Activated naive CD4-positive, alpha-beta T cell treated with anti-CD3 and anti-CD28 coated beads, Interleukin-2, amount 50 U/mL, for 24 hours (primary cell): ENCODE data around the gene PAX3.
"Not testable (repeated sequence)": the region's sequence is repeated elsewhere in the genome, so short reads cannot be mapped to it uniquely, and the experiment has no call there.

ENCODE experiments used
- H3K27ac Mint-ChIP-seq: one replicate; pipeline ENCODE4 v1.8.0; 2021; ENCODE audit warnings: mild to moderate bottlenecking, mixed read lengths
- H3K27me3 Mint-ChIP-seq: one replicate; pipeline ENCODE4 v1.8.0; 2021; ENCODE audit warnings: mixed read lengths
- H3K36me3 Mint-ChIP-seq: one replicate; pipeline ENCODE4 v1.8.0; 2021; ENCODE audit warnings: mixed read lengths
- H3K4me1 Mint-ChIP-seq: one replicate; pipeline ENCODE4 v1.8.0; 2021; ENCODE audit warnings: mixed read lengths
- H3K4me3 Mint-ChIP-seq: one replicate; pipeline ENCODE4 v1.8.0; 2021; ENCODE audit warnings: mild to moderate bottlenecking, mixed read lengths
- H3K9me3 Mint-ChIP-seq: one replicate; pipeline ENCODE4 v1.8.0; 2021; ENCODE audit warnings: mixed read lengths

The PAX3 gene

GRCh38 chr2:222193328-222193983 lies 105.3 kb downstream of the PAX3 start:
- no peaks in the 10 kb centered on the region for H3K4me1 Mint-ChIP-seq
- H3K4me3 Mint-ChIP-seq: no peak overlapping the region
- no peak overlapping the region for H3K27ac Mint-ChIP-seq
- no peaks in the 10 kb centered on the region for H3K27me3 Mint-ChIP-seq
- no peaks in the 10 kb centered on the region for H3K36me3 Mint-ChIP-seq
- peaks cover 16% of the 10 kb centered on the region for H3K9me3 Mint-ChIP-seq

DNA sequence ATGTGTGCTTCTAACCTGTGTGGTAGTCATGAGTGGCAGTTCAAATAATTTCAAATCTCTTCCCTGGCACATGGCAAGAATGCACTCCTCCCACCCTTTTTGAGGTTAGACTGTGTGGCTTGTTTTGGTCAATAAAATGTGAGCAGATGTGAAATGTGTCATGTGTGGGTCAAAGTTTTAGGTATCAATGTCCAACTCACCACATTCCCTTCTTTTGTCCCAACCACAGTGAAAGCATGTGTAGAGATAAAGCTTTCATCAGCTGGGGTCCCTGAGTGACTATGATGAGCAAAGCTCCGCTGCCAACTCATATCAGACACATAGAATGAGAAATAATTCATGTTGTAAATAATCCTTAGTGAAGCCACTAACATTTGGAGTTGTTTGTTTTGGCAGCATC lies 118.2 kb downstream of the PAX3 start:
- Mint-ChIP-seq H3K4me1 (no peaks in the 10 kb centered on the region), H3K4me3 (no peak overlapping the region), H3K36me3 (no peaks in the 10 kb centered on the region), H3K27me3 (no peaks in the 10 kb centered on the region), H3K9me3 (no peaks in the 10 kb centered on the region), H3K27ac (no peak overlapping the region)

- H3K27me3 Mint-ChIP-seq: no peaks in the 10 kb centered on the region
- H3K27ac Mint-ChIP-seq: no peak overlapping the region
- no peaks in the 10 kb centered on the region for H3K9me3 Mint-ChIP-seq
- H3K4me3 Mint-ChIP-seq: no peak overlapping the region
- no peaks in the 10 kb centered on the region for H3K36me3 Mint-ChIP-seq
- no peaks in the 10 kb centered on the region for H3K4me1 Mint-ChIP-seq
Observed at GRCh38 chr2:222179592-222179991, 119.2 kb downstream of the PAX3 start.

- no peaks in the 10 kb centered on the region for H3K4me1 Mint-ChIP-seq
- H3K36me3 Mint-ChIP-seq: no peaks in the 10 kb centered on the region
- no peaks in the 10 kb centered on the region for H3K27me3 Mint-ChIP-seq
- no peak overlapping the region for H3K4me3 Mint-ChIP-seq
- H3K9me3 Mint-ChIP-seq: no peaks in the 10 kb centered on the region
- no peak overlapping the region for H3K27ac Mint-ChIP-seq
Observed at GRCh38 chr2:222178450-222178849, 120.3 kb downstream of the PAX3 start.

DNA sequence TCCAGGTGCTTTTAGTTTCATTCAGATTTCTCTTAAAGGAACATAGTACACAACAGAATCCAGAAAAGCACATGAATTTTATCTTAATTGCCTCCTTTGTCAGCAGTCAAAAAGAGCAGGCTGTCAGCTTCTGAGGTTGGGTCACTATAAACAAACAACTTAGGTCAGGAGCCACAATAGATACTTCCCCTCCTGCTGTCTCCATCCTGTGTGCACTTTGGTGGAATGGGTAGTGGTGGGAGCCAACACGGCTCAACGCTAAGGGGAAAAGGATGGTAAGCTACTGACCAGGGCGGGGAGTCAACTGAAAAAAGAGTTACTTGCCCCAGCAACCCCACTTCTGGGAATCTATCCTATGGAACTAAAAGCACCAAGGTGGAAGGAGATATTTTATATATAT lies 121.9 kb downstream of the PAX3 start:
- H3K36me3 Mint-ChIP-seq: no peaks in the 10 kb centered on the region
- peaks cover 2% of the 10 kb centered on the region for H3K27me3 Mint-ChIP-seq
- H3K27ac Mint-ChIP-seq: no peak overlapping the region
- H3K4me1 Mint-ChIP-seq: no peaks in the 10 kb centered on the region
- H3K9me3 Mint-ChIP-seq: peaks cover under 1% of the 10 kb centered on the region
- H3K4me3 Mint-ChIP-seq: no peak overlapping the region

DNA sequence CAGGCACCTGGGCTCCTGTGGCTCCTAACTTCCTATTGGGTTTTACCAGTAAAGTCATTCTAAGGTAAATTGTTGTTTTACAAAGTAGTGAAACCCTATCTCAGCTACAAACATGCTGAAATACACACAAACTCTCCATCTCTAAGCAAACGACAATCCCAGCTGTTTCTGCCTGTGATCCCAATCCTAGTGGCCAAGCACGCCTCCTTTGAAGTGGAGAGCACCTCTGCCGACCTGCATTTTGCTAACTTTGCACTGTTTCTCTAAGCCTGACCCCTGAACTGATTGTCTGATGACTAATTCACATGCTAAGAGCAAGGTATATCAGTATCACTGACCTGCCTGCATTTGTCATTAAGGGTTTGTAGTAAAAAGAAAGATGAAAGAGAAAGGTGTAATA lies 124.3 kb downstream of the PAX3 start:
- Mint-ChIP-seq H3K9me3 (peaks cover 12% of the 10 kb centered on the region), H3K36me3 (no peaks in the 10 kb centered on the region), H3K4me3 (no peak overlapping the region), H3K4me1 (no peaks in the 10 kb centered on the region), H3K27ac (no peak overlapping the region), H3K27me3 (peaks cover 3% of the 10 kb centered on the region)

GRCh38 chr2:222169346-222169745 lies 129.5 kb downstream of the PAX3 start:
- no peak overlapping the region for H3K27ac Mint-ChIP-seq
- no peaks in the 10 kb centered on the region for H3K36me3 Mint-ChIP-seq
- no peaks in the 10 kb centered on the region for H3K4me1 Mint-ChIP-seq
- peaks cover 19% of the 10 kb centered on the region for H3K9me3 Mint-ChIP-seq
- H3K27me3 Mint-ChIP-seq: peaks cover 3% of the 10 kb centered on the region
- no peak overlapping the region for H3K4me3 Mint-ChIP-seq

DNA sequence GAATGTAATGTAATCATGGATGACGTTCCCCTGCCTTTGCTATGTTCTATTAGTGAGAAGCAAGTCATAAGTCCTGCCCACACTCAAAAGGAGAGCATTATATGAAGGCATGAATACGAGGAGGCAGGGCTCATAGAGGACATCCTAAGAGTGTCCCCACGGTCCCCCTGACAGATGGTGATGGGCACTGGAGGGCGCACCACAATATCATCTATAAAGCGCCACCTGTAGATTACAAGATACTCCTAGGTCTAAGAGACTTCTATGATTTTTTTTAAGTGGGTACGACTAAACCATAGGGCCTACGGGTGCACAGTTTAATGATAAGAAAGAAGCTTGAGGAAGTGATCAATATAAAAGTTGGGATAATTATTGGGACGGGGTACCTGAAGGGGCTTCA lies 131.0 kb downstream of the PAX3 start:
- H3K4me1 Mint-ChIP-seq: no peaks in the 10 kb centered on the region
- no peak overlapping the region for H3K4me3 Mint-ChIP-seq
- H3K27ac Mint-ChIP-seq: no peak overlapping the region
- peaks cover 3% of the 10 kb centered on the region for H3K27me3 Mint-ChIP-seq
- H3K9me3 Mint-ChIP-seq: peaks cover 19% of the 10 kb centered on the region
- H3K36me3 Mint-ChIP-seq: no peaks in the 10 kb centered on the region

GRCh38 chr2:222160944-222161343 lies 137.9 kb downstream of the PAX3 start:
- Mint-ChIP-seq H3K36me3 (no peaks in the 10 kb centered on the region), H3K4me3 (no peak overlapping the region), H3K27me3 (no peaks in the 10 kb centered on the region), H3K9me3 (no peaks in the 10 kb centered on the region), H3K27ac (no peak overlapping the region), H3K4me1 (no peaks in the 10 kb centered on the region)

- no peaks in the 10 kb centered on the region for H3K4me1 Mint-ChIP-seq
- no peaks in the 10 kb centered on the region for H3K36me3 Mint-ChIP-seq
- H3K27ac Mint-ChIP-seq: no peak overlapping the region
- no peaks in the 10 kb centered on the region for H3K9me3 Mint-ChIP-seq
- H3K27me3 Mint-ChIP-seq: no peaks in the 10 kb centered on the region
- H3K4me3 Mint-ChIP-seq: no peak overlapping the region
Observed at GRCh38 chr2:222160125-222160524, 138.7 kb downstream of the PAX3 start.

GRCh38 chr2:222159221-222159620 lies 139.6 kb downstream of the PAX3 start:
- no peak overlapping the region for H3K4me3 Mint-ChIP-seq
- no peaks in the 10 kb centered on the region for H3K4me1 Mint-ChIP-seq
- no peaks in the 10 kb centered on the region for H3K27me3 Mint-ChIP-seq
- no peaks in the 10 kb centered on the region for H3K9me3 Mint-ChIP-seq
- H3K27ac Mint-ChIP-seq: no peak overlapping the region
- no peaks in the 10 kb centered on the region for H3K36me3 Mint-ChIP-seq

GRCh38 chr2:222155003-222155664 lies 143.7 kb downstream of the PAX3 start:
- not testable (repeated sequence) for H3K9me3 Mint-ChIP-seq, H3K36me3 Mint-ChIP-seq

More at GRCh38 chr2:222155003-222155664, 143.7 kb downstream of the PAX3 start:
- not testable (repeated sequence) for H3K4me1 Mint-ChIP-seq, H3K4me3 Mint-ChIP-seq, H3K27me3 Mint-ChIP-seq, H3K27ac Mint-ChIP-seq
